RWPE1 (cell line): ENCODE results near the gene ENTREP1.

Source experiments
- CTCF ChIA-PET: fragments of 350-600 bp; sonication (Branson Sonifier 250); formaldehyde crosslinking; extraction: SDS; loops from one replicate; lab custom pipeline; 2021; lab: Yijun Ruan, JAX
- POLR2A ChIA-PET: fragments of 400-600 bp; formaldehyde crosslinking; extraction: SDS; loops from one replicate; lab custom pipeline; 2020; ENCODE audit warnings: antibody characterized with exemption; ENCODE audit not compliant: low non-redundant PET; lab: Yijun Ruan, JAX
- DNase-seq: peaks from one replicate; pipeline ENCODE4 v3.0.0; 2012; ENCODE audit warnings: low spot score
- H3K27ac ChIP-seq: fragments of 450-650 bp; 2 replicates; pipeline ENCODE4 v1.5.1; 2017
- TF ChIP-seq, protein P1 (sequence below): fragments of 450-650 bp; conservative IDR thresholded peaks from 2 replicates; pipeline ENCODE4 v1.5.1; 2017; ENCODE audit warnings: low read depth, mild to moderate bottlenecking

Gene ENTREP1

DNA sequence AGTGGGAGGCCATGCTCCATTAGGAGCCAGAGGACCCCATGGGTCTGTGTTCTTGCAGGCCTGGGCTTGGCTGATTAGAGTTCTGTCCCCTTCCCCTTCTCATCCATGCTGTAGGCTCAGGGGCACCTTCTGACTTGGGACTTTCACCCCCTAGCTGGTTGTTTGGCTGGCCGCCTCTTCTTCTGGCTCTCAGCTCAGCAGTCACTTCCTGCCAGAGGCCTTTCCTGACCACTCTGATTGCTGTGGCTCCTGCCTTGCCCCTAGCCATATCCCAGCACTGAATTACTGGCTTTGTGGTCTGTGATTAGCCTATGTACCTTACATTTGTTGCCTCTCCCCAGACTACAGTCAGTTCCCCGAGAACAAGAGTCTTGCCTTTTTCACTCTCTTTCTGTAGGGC is 14.6 kb downstream of the ENTREP1 start:
- TF ChIP-seq, protein P1, sequence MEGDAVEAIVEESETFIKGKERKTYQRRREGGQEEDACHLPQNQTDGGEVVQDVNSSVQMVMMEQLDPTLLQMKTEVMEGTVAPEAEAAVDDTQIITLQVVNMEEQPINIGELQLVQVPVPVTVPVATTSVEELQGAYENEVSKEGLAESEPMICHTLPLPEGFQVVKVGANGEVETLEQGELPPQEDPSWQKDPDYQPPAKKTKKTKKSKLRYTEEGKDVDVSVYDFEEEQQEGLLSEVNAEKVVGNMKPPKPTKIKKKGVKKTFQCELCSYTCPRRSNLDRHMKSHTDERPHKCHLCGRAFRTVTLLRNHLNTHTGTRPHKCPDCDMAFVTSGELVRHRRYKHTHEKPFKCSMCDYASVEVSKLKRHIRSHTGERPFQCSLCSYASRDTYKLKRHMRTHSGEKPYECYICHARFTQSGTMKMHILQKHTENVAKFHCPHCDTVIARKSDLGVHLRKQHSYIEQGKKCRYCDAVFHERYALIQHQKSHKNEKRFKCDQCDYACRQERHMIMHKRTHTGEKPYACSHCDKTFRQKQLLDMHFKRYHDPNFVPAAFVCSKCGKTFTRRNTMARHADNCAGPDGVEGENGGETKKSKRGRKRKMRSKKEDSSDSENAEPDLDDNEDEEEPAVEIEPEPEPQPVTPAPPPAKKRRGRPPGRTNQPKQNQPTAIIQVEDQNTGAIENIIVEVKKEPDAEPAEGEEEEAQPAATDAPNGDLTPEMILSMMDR = no peak
- ChIA-PET CTCF (interaction anchor here (0.6 kb wide), 1 partner anchor 9 kb away, joined by 3 read pairs; no protein-coding TSS in a partner anchor), POLR2A (no interaction called here)
- no peak for DNase-seq
- no peak overlapping the region for H3K27ac ChIP-seq

DNA sequence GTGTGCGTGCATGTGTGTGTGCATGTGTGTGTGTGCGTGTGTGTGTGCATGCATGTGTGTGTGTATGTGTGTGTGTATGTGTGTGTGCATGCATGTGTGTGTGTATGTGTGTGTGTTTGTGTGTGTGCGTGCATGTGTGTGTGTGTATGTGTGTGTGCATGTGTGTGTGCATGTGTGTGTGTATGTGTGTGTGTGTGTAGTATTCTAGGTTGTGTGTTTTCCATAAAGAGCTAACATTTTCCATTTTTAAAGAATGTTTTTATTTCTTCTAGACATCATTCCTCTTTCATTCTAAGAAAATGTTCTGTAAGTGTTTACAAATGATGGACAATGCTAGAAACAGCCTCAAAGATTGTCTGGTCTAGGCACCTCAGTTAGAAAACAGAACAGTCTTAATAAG is 15.6 kb downstream of the ENTREP1 start:
- no peak for DNase-seq
- TF ChIP-seq, protein P1 = no peak
- no peak overlapping the region for H3K27ac ChIP-seq
- CTCF ChIA-PET = interaction anchor here (0.6 kb wide), 1 partner anchor 155 kb away, joined by 3 read pairs; no protein-coding TSS in a partner anchor
- POLR2A ChIA-PET = no interaction called here

DNA sequence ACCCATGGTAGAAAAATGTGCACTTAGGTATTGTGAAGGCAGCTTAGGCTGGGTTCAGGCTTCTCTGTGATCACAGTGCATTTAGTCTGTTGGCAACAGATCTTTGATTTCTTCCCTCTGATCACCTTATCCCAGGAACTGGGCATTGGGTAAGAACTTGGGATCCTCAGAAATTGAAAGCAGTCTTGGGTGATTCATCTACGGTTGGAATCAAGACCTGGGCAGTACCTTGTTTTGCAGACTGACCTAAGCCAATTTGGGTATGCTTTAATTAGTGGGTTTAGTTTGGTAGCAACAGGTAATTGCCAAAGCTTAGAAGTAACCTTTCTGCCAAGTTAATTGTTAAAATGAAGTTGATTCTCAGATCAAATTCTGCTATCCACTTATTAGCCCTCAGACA is 17.8 kb downstream of the ENTREP1 start:
- DNase-seq = no peak
- ChIA-PET POLR2A (no interaction called here), CTCF (no interaction called here)
- H3K27ac ChIP-seq = no peak overlapping the region
- TF ChIP-seq, protein P1 = no peak

DNA sequence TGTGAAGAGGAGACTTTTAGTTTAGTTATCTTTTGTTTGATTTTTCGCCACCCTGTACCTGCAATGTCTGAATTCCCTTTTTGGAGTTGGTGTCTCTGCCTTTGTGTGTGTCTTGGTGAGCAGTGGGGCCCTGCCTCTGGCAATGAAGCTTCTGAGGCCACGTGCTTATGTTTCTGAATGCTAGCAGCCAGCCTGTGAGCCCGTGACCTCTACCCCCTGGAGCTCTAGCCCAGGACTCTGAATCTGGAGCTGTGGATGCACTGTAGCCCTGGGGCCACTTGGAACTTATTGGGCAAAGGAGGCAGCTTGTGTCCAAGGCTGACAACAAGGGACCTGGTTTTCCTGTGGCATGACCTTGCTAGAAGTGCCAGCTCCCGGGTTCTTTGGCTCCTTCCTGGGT is 19.4 kb downstream of the ENTREP1 start:
- no peak for DNase-seq
- TF ChIP-seq, protein P1 = no peak
- ChIA-PET POLR2A (no interaction called here), CTCF (no interaction called here)
- no peak overlapping the region for H3K27ac ChIP-seq

DNA sequence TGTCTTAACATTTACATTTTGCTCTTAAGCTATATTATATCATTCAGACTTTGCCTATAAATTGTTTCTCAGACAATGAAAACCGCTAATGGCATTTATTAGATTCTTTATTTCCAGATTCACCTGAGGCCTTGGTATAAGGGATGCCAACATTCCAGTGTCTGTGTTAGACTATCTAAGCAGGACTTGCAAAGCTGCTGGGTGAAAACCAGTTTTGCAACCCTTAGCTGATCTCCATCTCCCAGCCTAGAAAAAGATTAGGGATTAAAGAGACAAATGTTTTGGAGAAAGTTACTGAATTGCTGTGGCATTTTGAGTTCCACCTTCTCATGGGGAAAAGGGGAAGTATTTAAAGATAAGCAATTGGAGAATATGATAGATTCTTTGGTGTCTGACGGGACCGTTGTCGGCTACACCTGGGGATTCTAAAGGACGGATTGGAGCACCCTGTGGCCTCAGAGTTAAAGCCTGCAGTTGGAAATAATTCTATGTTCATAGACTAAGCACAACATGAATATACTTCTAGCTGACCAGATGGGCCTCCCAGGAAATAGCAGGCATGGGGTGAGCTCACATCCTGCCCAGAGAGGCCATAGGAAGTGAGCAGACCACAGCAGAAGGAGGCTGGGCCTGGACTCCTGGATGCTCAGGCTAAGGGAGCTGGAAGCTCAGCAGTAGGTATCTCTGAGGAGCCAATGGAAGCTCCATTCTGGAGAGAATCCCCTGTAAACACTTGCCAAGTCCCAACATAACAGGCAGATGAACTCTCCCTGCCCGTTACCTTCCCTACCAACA is 21.8 kb downstream of the ENTREP1 start:
- ChIA-PET CTCF (interaction anchor here (0.6 kb wide), 2 partner anchors 128 to 349 kb away, joined by 3 to 4 read pairs; no protein-coding TSS in a partner anchor), POLR2A (no interaction called here)
- no peak overlapping the region for H3K27ac ChIP-seq
- TF ChIP-seq, protein P1 = no peak
- DNase-seq = no peak

- CTCF ChIA-PET = interaction anchor here (0.6 kb wide), 1 partner anchor 350 kb away, joined by 3 read pairs; no protein-coding TSS in a partner anchor
- no peak overlapping the region for H3K27ac ChIP-seq
- DNase-seq = no peak
- TF ChIP-seq, protein P1 = no peak
- POLR2A ChIA-PET = no interaction called here
Measured at GRCh38 chr9:69347607-69348006, 22.6 kb downstream of the ENTREP1 start.
